Left lung (tissue), 10 donors: ENCODE measurements around the gene MTX1. TPM values are rescaled to one million over a fixed set of nuclear protein-coding genes. Genes with fewer than 3 reads are reported as not detected.
A peak's percentile ranks its signal among the peaks of the same experiment; 100 is the strongest.
"Not testable (repeated sequence)": the region's sequence is repeated elsewhere in the genome, so short reads cannot be mapped to it uniquely, and the experiment has no call there.

ENCODE experiments used
- ATAC-seq: fragments of 200-7000 bp; cut with Tn5 transposase; one replicate; pipeline ENCODE4 v1.9.1; 2020; ENCODE audit warnings: moderate library complexity
- DNase-seq, 4 donors: peaks; one replicate each; pipeline ENCODE4 v3.0.0-alpha.2; 2013 to 2020
- H3K27ac ChIP-seq, 2 donors: fragments of 200-600 bp; sonication (generic) in 1 of 2; one replicate each; pipeline versions ENCODE4 v1.5.0 to v1.8.0; 2020 to 2021
- H3K27me3 ChIP-seq, 2 donors: fragments of 200-600 bp; sonication (generic) in 1 of 2; one replicate each; pipeline versions ENCODE4 v1.5.0 to v1.8.0; 2020 to 2021
- H3K36me3 ChIP-seq, 2 donors: fragments of 200-600 bp; sonication (generic) in 1 of 2; one replicate each; pipeline versions ENCODE4 v1.5.0 to v1.8.0; 2020 to 2021
- H3K4me1 ChIP-seq, 2 donors: fragments of 200-600 bp; one replicate each; pipeline ENCODE4 v1.8.0; 2021
- H3K4me3 ChIP-seq, 2 donors: fragments of 200-600 bp; sonication (generic) in 1 of 2; one replicate each; pipeline versions ENCODE4 v1.5.0 to v1.8.0; 2020 to 2021; ENCODE audit warnings: mild to moderate bottlenecking in 1 of 2
- H3K9me3 ChIP-seq, 2 donors: fragments of 200-600 bp; sonication (generic) in 1 of 2; one replicate each; pipeline versions ENCODE4 v1.5.0 to v1.8.0; 2020 to 2021
- CTCF ChIP-seq, 2 donors: fragments of 200-600 bp; sonication (generic) in 1 of 2; IDR thresholded peaks; one replicate each; pipeline versions ENCODE4 v1.5.0 to v1.8.0; 2021; ENCODE audit warnings: antibody characterized with exemption in 2 of 2
- intact Hi-C, 2 donors: fragments of 100-400 bp; cut with DNase I; formaldehyde crosslinking; loops; one replicate each; pipeline versions ENCODE4 v1.11.2 to v1.14.2; 2022
- polyA plus RNA-seq, 6 donors: library from polyadenylated mRNA; unstranded; fragments of 120-200 nt; gene quantifications; one replicate each; pipeline ENCODE4 v1.2.1, GENCODE V29; 2013; ENCODE audit not compliant: insufficient read length in 6 of 6
- total RNA-seq, 2 donors: library from RNA; stranded (reverse); fragmentation: NEBNext Ultra II Directional; extraction: Animal tissue kit (Norgen Biotek cat#: 25700); gene quantifications; one replicate each; pipeline ENCODE4 v1.2.1, GENCODE V29; 2021
- donor health status: DM: no; HTN: yes; CAD: no.
- donor health status: DM: no; HTN: no; CAD: no.

The MTX1 gene
- total and polyA plus RNA-seq, 8 donors = 28.6 to 45.5 (median 31.1) TPM

- peaks cover 20 to 37% of the 10 kb centered on the region in 2 donors for H3K4me1 ChIP-seq
- ATAC-seq = peak; percentile 50
Measured at GRCh38 chr1:155206891-155207805, 1.3 kb upstream of the MTX1 start.

GRCh38 chr1:155207806-155208540 lies 522 bp upstream of the MTX1 start, which contains the start of gene THBS3:
THBS3 (minus strand) TSS chr1:155207897; CDS start chr1:155207876, 21 bp downstream.
- Histone ChIP-seq H3K9me3 (no peaks in the 10 kb centered on the region), H3K36me3 (peaks cover 0 to 8% of the 10 kb centered on the region in 2 donors), H3K4me3 (peak within 1 kb of the TSS; percentile 75 to 78), H3K4me1 (peaks cover 20 to 37% of the 10 kb centered on the region in 2 donors), H3K27ac (peak within 1 kb of the TSS; percentile 98 to 100), H3K27me3 (no peaks in the 10 kb centered on the region)
- no peak for TF ChIP-seq CTCF (IDR thresholded peaks at IDR 0.05)
- ATAC-seq (peak; percentile 12), DNase-seq (peak in 1 of 4 donors; percentile 53)
- intact Hi-C loops = no loop called here

More at GRCh38 chr1:155206891-155207805, 1.3 kb upstream of the MTX1 start:
- Histone ChIP-seq H3K27ac (peak overlapping the region; percentile 98 to 100), H3K36me3 (peaks cover 0 to 7% of the 10 kb centered on the region in 2 donors), H3K4me3 (peak overlapping the region; percentile 15 to 75), H3K9me3 (no peaks in the 10 kb centered on the region), H3K27me3 (no peaks in the 10 kb centered on the region)
- intact Hi-C loops = no loop called here
- TF ChIP-seq CTCF (IDR thresholded peaks at IDR 0.05) = peak; percentile 64 to 79
- DNase-seq = peak; percentile 56 to 93 (median 85)

- no peak for DNase-seq
- peaks cover 0 to 8% of the 10 kb centered on the region in 2 donors for H3K36me3 ChIP-seq
- intact Hi-C loops = no loop called here
- peaks cover 20 to 37% of the 10 kb centered on the region in 2 donors for H3K4me1 ChIP-seq
- no peaks in the 10 kb centered on the region for H3K9me3 ChIP-seq
- no peaks in the 10 kb centered on the region for H3K27me3 ChIP-seq
- no peak for TF ChIP-seq CTCF (IDR thresholded peaks at IDR 0.05)
- H3K27ac ChIP-seq = peak overlapping the region; percentile 98 to 100
- no peak for ATAC-seq
- peak overlapping the region; percentile 75 to 78 for H3K4me3 ChIP-seq
Measured at GRCh38 chr1:155209312-155209721, 822 bp downstream of the MTX1 start.

- Histone ChIP-seq H3K36me3 (peaks cover 0 to 8% of the 10 kb centered on the region in 2 donors), H3K27me3 (no peaks in the 10 kb centered on the region), H3K4me3 (peak overlapping the region in 1 of 2 donors; percentile 75), H3K9me3 (no peaks in the 10 kb centered on the region), H3K27ac (peak overlapping the region in 1 of 2 donors; percentile 100), H3K4me1 (peaks cover 20 to 40% of the 10 kb centered on the region in 2 donors)
- TF ChIP-seq CTCF (IDR thresholded peaks at IDR 0.05) = no peak
- intact Hi-C loops = no loop called here
- no peak for ATAC-seq
- DNase-seq = no peak
Measured at GRCh38 chr1:155210314-155211104, 2.0 kb downstream of the MTX1 start.

GRCh38 chr1:155211381-155212050 lies 3.0 kb downstream of the MTX1 start:
- H3K27ac ChIP-seq = peak overlapping the region in 1 of 2 donors; percentile 100
- H3K27me3 ChIP-seq, H3K36me3 ChIP-seq, ATAC-seq, intact Hi-C loops, H3K9me3 ChIP-seq, DNase-seq: not testable (repeated sequence)
- H3K4me1 ChIP-seq = peaks cover 20 to 37% of the 10 kb centered on the region in 2 donors
- H3K4me3 ChIP-seq = peak overlapping the region in 1 of 2 donors; percentile 75

GRCh38 chr1:155212051-155212440 lies 3.6 kb downstream of the MTX1 start:
- ATAC-seq, H3K9me3 ChIP-seq, H3K27ac ChIP-seq, intact Hi-C loops, H3K27me3 ChIP-seq, H3K4me3 ChIP-seq, H3K36me3 ChIP-seq, DNase-seq: not testable (repeated sequence)
- peaks cover 18 to 31% of the 10 kb centered on the region in 2 donors for H3K4me1 ChIP-seq

GRCh38 chr1:155214702-155215101 lies 6.2 kb downstream of the MTX1 start:
- H3K4me3 ChIP-seq, H3K36me3 ChIP-seq, H3K9me3 ChIP-seq, H3K27ac ChIP-seq, DNase-seq, H3K27me3 ChIP-seq, intact Hi-C loops, ATAC-seq: not testable (repeated sequence)
- H3K4me1 ChIP-seq = peaks cover 4 to 23% of the 10 kb centered on the region in 2 donors
